Measurements from ENCODE around the gene SOX18. TPM values are rescaled to one million over a fixed set of nuclear protein-coding genes. Genes with fewer than 3 reads are reported as not detected.

The SOX18 gene
- total RNA-seq, 1 experiment from 2014 or later: 0.16 TPM

- no peaks in the 10 kb centered on the region for H3K9me3 Mint-ChIP-seq (ENCODE audit: unreplicated experiment)
- H3K4me1 Mint-ChIP-seq (ENCODE audit: insufficient read depth, unreplicated experiment): peaks cover 9% of the 10 kb centered on the region
- intact Hi-C loops (cut with micrococcal nuclease): no loop called here
- H3K27me3 Mint-ChIP-seq (ENCODE audit: insufficient read depth, unreplicated experiment): no peaks in the 10 kb centered on the region
- DNase-seq (ENCODE audit: unreplicated experiment): no peak
- BruUV-seq (replicated peaks): no TSS peak
- ChIA-PET POLR2A (interaction anchor here (1.3 to 1.6 kb wide), 2 partner anchors 26 to 56 kb away, joined by 5 to 7 read pairs; partner anchors contain the start of gene PRPF6), CTCF (interaction anchor here (0.7 to 10.8 kb wide), 11 partner anchors 8 to 171 kb away, joined by 3 to 284 read pairs (median 5); partner anchors contain the start of gene TCEA2)
- TF ChIP-seq CTCF (IDR thresholded peaks at IDR 0.05; ENCODE audit: unreplicated experiment): no peak
- H3K36me3 Mint-ChIP-seq (ENCODE audit: insufficient read depth, unreplicated experiment): peaks cover 43% of the 10 kb centered on the region
- no peak overlapping the region for H3K4me3 Mint-ChIP-seq (ENCODE audit: unreplicated experiment)
- no peak overlapping the region for H3K27ac Mint-ChIP-seq (ENCODE audit: low read depth, unreplicated experiment)
Measured at GRCh38 chr20:64036346-64037198, 12.9 kb downstream of the SOX18 start.

- Mint-ChIP-seq H3K36me3 (ENCODE audit: insufficient read depth, unreplicated experiment) (peaks cover 45% of the 10 kb centered on the region), H3K9me3 (ENCODE audit: unreplicated experiment) (no peaks in the 10 kb centered on the region), H3K4me1 (ENCODE audit: insufficient read depth, unreplicated experiment) (peaks cover 6% of the 10 kb centered on the region), H3K27me3 (ENCODE audit: insufficient read depth, unreplicated experiment) (no peaks in the 10 kb centered on the region), H3K4me3 (ENCODE audit: unreplicated experiment) (no peak within 1 kb of the TSS), H3K27ac (ENCODE audit: low read depth, unreplicated experiment) (no peak within 1 kb of the TSS)
- TF ChIP-seq CTCF (IDR thresholded peaks at IDR 0.05; ENCODE audit: unreplicated experiment): no peak
- ChIA-PET CTCF (interaction anchor here (0.7 to 10.8 kb wide), 5 partner anchors 8 to 134 kb away, joined by 3 to 284 read pairs (median 3); partner anchors contain the start of gene TCEA2), POLR2A (interaction anchor here (1.6 kb wide), 1 partner anchor 55 kb away, joined by 7 read pairs; the partner anchor contains the start of gene PRPF6)
- no TSS peak for BruUV-seq (replicated peaks)
- intact Hi-C loops (cut with micrococcal nuclease): no loop called here
- no peak for DNase-seq (ENCODE audit: unreplicated experiment)
Measured at GRCh38 chr20:64035933-64036345, 13.5 kb downstream of the SOX18 start, which contains the start of gene C20orf204. Gene C20orf204, plus strand, starts transcription at chr20:64036182. Its CDS starts 142 bp downstream, at chr20:64036324.

DNA sequence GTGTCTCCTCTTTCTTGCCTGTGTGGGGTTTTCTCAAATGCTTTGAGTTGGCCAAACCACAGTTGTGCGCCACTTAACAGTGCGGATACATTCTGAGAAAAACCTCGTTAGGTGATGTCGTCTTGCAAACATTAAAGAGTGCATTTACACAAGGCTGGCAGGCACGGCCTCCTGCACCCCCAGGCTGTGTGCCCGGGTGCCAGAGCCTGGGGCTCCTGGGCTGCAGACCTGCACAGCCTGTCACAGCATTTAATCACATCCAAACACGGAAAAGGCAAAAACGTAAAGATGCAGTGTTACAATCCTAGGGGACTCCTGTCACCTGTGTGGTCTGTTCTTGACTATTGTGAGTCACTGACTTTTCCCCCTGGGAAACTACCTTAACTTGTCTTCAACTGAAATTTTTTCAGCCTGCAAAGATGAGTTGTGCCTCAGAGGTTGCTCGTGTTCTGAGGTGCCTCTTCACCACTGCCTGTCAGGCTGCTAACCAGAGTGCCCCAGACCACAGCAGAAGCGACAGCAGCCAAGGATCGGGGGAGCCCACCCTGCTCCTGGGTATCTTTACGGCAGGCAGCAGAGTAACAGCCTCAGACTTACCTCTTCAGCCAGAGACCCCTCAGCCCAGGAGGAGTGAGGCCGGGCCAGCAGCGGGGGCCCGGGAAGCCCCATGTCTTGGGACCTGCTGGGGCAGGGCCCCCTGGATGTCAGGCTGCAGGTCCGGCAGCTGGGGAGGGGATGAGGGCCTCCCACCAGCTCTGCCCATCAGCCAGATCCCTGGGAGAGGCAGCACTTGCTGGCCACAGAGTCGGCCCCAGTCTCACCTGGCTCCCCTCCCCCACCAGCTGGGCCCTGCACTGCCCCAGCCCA, 14.1 kb downstream of the SOX18 start:
- Mint-ChIP-seq H3K27me3 (ENCODE audit: insufficient read depth, unreplicated experiment) (no peaks in the 10 kb centered on the region), H3K4me3 (ENCODE audit: unreplicated experiment) (no peak overlapping the region), H3K9me3 (ENCODE audit: unreplicated experiment) (no peaks in the 10 kb centered on the region), H3K4me1 (ENCODE audit: insufficient read depth, unreplicated experiment) (peaks cover 4% of the 10 kb centered on the region), H3K27ac (ENCODE audit: low read depth, unreplicated experiment) (no peak overlapping the region), H3K36me3 (ENCODE audit: insufficient read depth, unreplicated experiment) (peaks cover 49% of the 10 kb centered on the region)
- CTCF ChIA-PET: interaction anchor here (0.8 to 10.8 kb wide), 4 partner anchors 9 to 86 kb away, joined by 3 to 284 read pairs (median 7); partner anchors contain the start of gene TCEA2
- POLR2A ChIA-PET: no interaction called here
- intact Hi-C loops (cut with micrococcal nuclease): no loop called here
- no TSS peak for BruUV-seq (replicated peaks)
- DNase-seq (ENCODE audit: unreplicated experiment): no peak
- no peak for TF ChIP-seq CTCF (IDR thresholded peaks at IDR 0.05; ENCODE audit: unreplicated experiment)

All from MCF 10A (cell line).